Measurements from ENCODE around the gene SORL1.

DNA sequence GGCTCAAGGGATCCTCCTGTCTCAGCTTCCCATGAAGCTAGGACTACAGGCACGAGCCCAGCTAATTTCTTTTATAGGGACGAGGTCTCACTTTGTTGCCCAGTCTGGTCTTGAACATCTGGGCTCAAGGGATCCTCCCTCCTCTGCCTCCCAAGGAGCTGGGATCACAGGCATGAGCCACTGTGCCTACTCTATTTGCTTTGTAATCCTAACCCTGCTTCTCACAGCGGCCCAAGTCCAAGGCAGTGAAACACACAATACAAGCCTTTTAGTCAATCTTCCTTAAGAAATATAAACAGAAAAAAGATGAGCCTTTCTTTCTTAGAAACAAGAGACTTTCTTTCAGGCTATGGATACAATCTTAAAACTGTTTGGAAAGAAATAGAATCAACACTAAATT, 115.9 kb downstream of the SORL1 start:
- TF ChIP-seq EZH2 (IDR thresholded peaks at IDR 0.05; ENCODE audit: insufficient read depth, poor library complexity, severe bottlenecking) = no peak
- TF ChIP-seq EZH2phosphoT487 (IDR thresholded peaks at IDR 0.05; ENCODE audit: insufficient read depth, low read depth) = no peak

Data from GM23248 (cell line).